ENCODE results near the gene TOB1.

The TOB1 gene

GRCh38 chr17:50825188-50825587 is 41.0 kb downstream of the TOB1 start:
- no peak for DNase-seq (ENCODE audit: low read depth)
- H3K4me3 ChIP-seq (ENCODE audit: control insufficient read depth, low read depth, low read length) = no peak overlapping the region
- TF ChIP-seq CTCF (IDR thresholded peaks at IDR 0.05; ENCODE audit: control insufficient read depth, insufficient read depth, low read depth, low read length, missing control alignments) = no peak

GRCh38 chr17:50824429-50824828 is 41.7 kb downstream of the TOB1 start:
- TF ChIP-seq CTCF (IDR thresholded peaks at IDR 0.05; ENCODE audit: control insufficient read depth, insufficient read depth, low read depth, low read length, missing control alignments) = no peak
- DNase-seq (ENCODE audit: low read depth) = no peak
- H3K4me3 ChIP-seq (ENCODE audit: control insufficient read depth, low read depth, low read length) = no peak overlapping the region

DNA sequence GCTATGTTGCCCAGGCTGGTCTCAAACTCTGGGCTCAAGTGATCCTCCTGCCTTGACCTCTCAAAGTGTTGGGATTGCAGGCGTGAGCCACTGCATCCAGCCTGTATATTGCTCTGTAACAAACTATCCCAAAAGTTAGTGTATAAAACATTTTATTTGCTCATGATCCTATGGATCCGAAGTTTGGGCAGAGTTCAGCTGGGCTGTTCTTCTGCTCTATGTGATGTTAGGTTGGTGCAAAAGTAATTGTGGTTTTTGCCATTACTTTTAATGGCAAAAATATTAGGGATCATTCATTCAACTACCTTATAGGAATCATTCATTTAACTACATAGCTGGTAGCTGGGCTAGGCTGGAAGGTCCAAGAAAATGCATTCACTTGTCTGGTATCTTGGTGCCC is 43.6 kb downstream of the TOB1 start:
- TF ChIP-seq CTCF (IDR thresholded peaks at IDR 0.05; ENCODE audit: control insufficient read depth, insufficient read depth, low read depth, low read length, missing control alignments) = no peak

GRCh38 chr17:50820651-50821050 is 45.5 kb downstream of the TOB1 start:
- DNase-seq (ENCODE audit: low read depth) = no peak
- TF ChIP-seq CTCF (IDR thresholded peaks at IDR 0.05; ENCODE audit: control insufficient read depth, insufficient read depth, low read depth, low read length, missing control alignments) = no peak

More for the DNA sequence above, 43.6 kb downstream of the TOB1 start:
- no peak for DNase-seq (ENCODE audit: low read depth)
- H3K4me3 ChIP-seq (ENCODE audit: control insufficient read depth, low read depth, low read length) = no peak overlapping the region

GRCh38 chr17:50818921-50819657 is 47.1 kb downstream of the TOB1 start:
- no peak for TF ChIP-seq CTCF (IDR thresholded peaks at IDR 0.05; ENCODE audit: control insufficient read depth, insufficient read depth, low read depth, low read length, missing control alignments)
- no peak overlapping the region for H3K4me3 ChIP-seq (ENCODE audit: control insufficient read depth, low read depth, low read length)
- no peak for DNase-seq (ENCODE audit: low read depth)

More at GRCh38 chr17:50820651-50821050, 45.5 kb downstream of the TOB1 start:
- H3K4me3 ChIP-seq (ENCODE audit: control insufficient read depth, low read depth, low read length) = no peak overlapping the region

GRCh38 chr17:50818261-50818660 is 47.9 kb downstream of the TOB1 start:
- no peak for TF ChIP-seq CTCF (IDR thresholded peaks at IDR 0.05; ENCODE audit: control insufficient read depth, insufficient read depth, low read depth, low read length, missing control alignments)
- H3K4me3 ChIP-seq (ENCODE audit: control insufficient read depth, low read depth, low read length) = no peak overlapping the region
- DNase-seq (ENCODE audit: low read depth) = no peak

Data from AG09309 (cell line).